ENCODE measurements around the gene SPINK1. TPM values are rescaled to one million over a fixed set of nuclear protein-coding genes. Genes with fewer than 3 reads are reported as not detected.

SPINK1 gene
- total RNA-seq = not detected in 2 replicates

GRCh38 chr5:147831465-147831864 is at the start of gene SPINK1:
SPINK1 (minus strand) TSS chr5:147831671; CDS start chr5:147831577, 94 bp downstream.

GRCh38 chr5:147878066-147878759 is 46.7 kb upstream of the SPINK1 start, which contains the start of gene SCGB3A2:
SCGB3A2 (plus strand) TSS chr5:147878711; CDS start chr5:147878804, 93 bp downstream.

GRCh38 chr5:147782110-147783028 is 49.1 kb downstream of the SPINK1 start, which contains the start of gene JAKMIP2:
JAKMIP2 (minus strand) TSS chr5:147782728; CDS start chr5:147671806, 110,922 bp downstream.

Other genes starting within 250 kb of the SPINK1 start
- under 0.01 TPM in 1 of 2 replicates, not detected in the other for gene JAKMIP2, start 48.9 kb downstream of the SPINK1 start, total RNA-seq
- gene SCGB3A2, start 47.0 kb upstream of the SPINK1 start, total RNA-seq = not detected in 2 replicates
- gene C5orf46, start 74.9 kb upstream of the SPINK1 start, total RNA-seq = not detected in 2 replicates
- 0.06 and 0.16 TPM in 2 replicates for gene SPINK5, start 232.3 kb upstream of the SPINK1 start, total RNA-seq